NCI-H2171 treated with DMSO at 0.1 percent for 48 hours (cell line): ENCODE measurements around the gene SKAP1.
A peak's percentile ranks its signal among the peaks of the same experiment; 100 is the strongest.
"Not testable (repeated sequence)": the region's sequence is repeated elsewhere in the genome, so short reads cannot be mapped to it uniquely, and the experiment has no call there.

Experiments used
- DNase-seq: peaks from one replicate; lab custom pipeline; 2025; lab: John Stamatoyannopoulos, UW

Gene SKAP1

GRCh38 chr17:48317732-48318131 is 112.3 kb downstream of the SKAP1 start:
- no peak for DNase-seq

- DNase-seq = no peak
Measured at GRCh38 chr17:48314716-48315115, 115.3 kb downstream of the SKAP1 start.

- no peak for DNase-seq
Measured at GRCh38 chr17:48313096-48313755, 116.8 kb downstream of the SKAP1 start.

- no peak for DNase-seq
Measured at GRCh38 chr17:48311324-48311723, 118.7 kb downstream of the SKAP1 start.

- peak; percentile 92 for DNase-seq
Measured at GRCh38 chr17:48310748-48311213, 119.2 kb downstream of the SKAP1 start.

- no peak for DNase-seq
Measured at GRCh38 chr17:48308581-48308980, 121.4 kb downstream of the SKAP1 start.

GRCh38 chr17:48307814-48308411 is 122.1 kb downstream of the SKAP1 start:
- peak; percentile 37 for DNase-seq

GRCh38 chr17:48307255-48307654 is 122.8 kb downstream of the SKAP1 start:
- DNase-seq = no peak

- DNase-seq = no peak
Measured at GRCh38 chr17:48301002-48301401, 129.0 kb downstream of the SKAP1 start.

GRCh38 chr17:48299760-48300159 is 130.3 kb downstream of the SKAP1 start:
- no peak for DNase-seq

GRCh38 chr17:48297825-48298224 is 132.2 kb downstream of the SKAP1 start:
- no peak for DNase-seq

- DNase-seq = no peak
Measured at GRCh38 chr17:48296453-48296852, 133.6 kb downstream of the SKAP1 start.

- DNase-seq = no peak
Measured at GRCh38 chr17:48295362-48296288, 134.4 kb downstream of the SKAP1 start.

- DNase-seq = no peak
Measured at GRCh38 chr17:48294806-48295361, 135.1 kb downstream of the SKAP1 start.

- DNase-seq = no peak
Measured at GRCh38 chr17:48294020-48294805, 135.8 kb downstream of the SKAP1 start.

GRCh38 chr17:48293319-48294019 is 136.5 kb downstream of the SKAP1 start:
- no peak for DNase-seq

- DNase-seq = no peak
Measured at GRCh38 chr17:48290378-48290777, 139.6 kb downstream of the SKAP1 start.

- not testable (repeated sequence) for DNase-seq
Measured at GRCh38 chr17:48286917-48287316, 143.1 kb downstream of the SKAP1 start.

GRCh38 chr17:48285614-48286013 is 144.4 kb downstream of the SKAP1 start:
- DNase-seq = no peak

GRCh38 chr17:48283907-48284306 is 146.1 kb downstream of the SKAP1 start:
- no peak for DNase-seq

- DNase-seq = no peak
Measured at GRCh38 chr17:48283411-48283810, 146.6 kb downstream of the SKAP1 start.
